ENCODE data around the gene PKN3.
A peak's percentile ranks its signal among the peaks of the same experiment; 100 is the strongest.
"Not testable (repeated sequence)": the region's sequence is repeated elsewhere in the genome, so short reads cannot be mapped to it uniquely, and the experiment has no call there.

The PKN3 gene

GRCh38 chr9:128657344-128657704, 45.0 kb upstream of the PKN3 start:
- Histone ChIP-seq H3K4me3 (ENCODE audit: severe bottlenecking) (peak overlapping the region; percentile 76), H3K27me3 (ENCODE audit: insufficient read depth, poor library complexity, severe bottlenecking) (no peaks in the 10 kb centered on the region), H3K9me3 (ENCODE audit: severe bottlenecking) (no peaks in the 10 kb centered on the region), H3K36me3 (ENCODE audit: low read depth) (no peaks in the 10 kb centered on the region), H3K27ac (ENCODE audit: poor library complexity, severe bottlenecking) (peak overlapping the region; percentile 76), H3K4me1 (ENCODE audit: insufficient read depth, poor library complexity, severe bottlenecking) (no peaks in the 10 kb centered on the region)
- no peak for ATAC-seq (ENCODE audit: low read depth)
- no peak for TF ChIP-seq CTCF (IDR thresholded peaks at IDR 0.05; ENCODE audit: poor library complexity, severe bottlenecking)
- DNase-seq (ENCODE audit: low spot score): no peak

GRCh38 chr9:128657796-128658195, 44.5 kb upstream of the PKN3 start:
- H3K4me3 ChIP-seq (ENCODE audit: severe bottlenecking): no peak overlapping the region
- no peaks in the 10 kb centered on the region for H3K9me3 ChIP-seq (ENCODE audit: severe bottlenecking)
- DNase-seq (ENCODE audit: low spot score) (no peak), ATAC-seq (ENCODE audit: low read depth) (no peak)
- no peak overlapping the region for H3K27ac ChIP-seq (ENCODE audit: poor library complexity, severe bottlenecking)
- no peaks in the 10 kb centered on the region for H3K36me3 ChIP-seq (ENCODE audit: low read depth)
- no peak for TF ChIP-seq CTCF (IDR thresholded peaks at IDR 0.05; ENCODE audit: poor library complexity, severe bottlenecking)
- H3K27me3 ChIP-seq (ENCODE audit: insufficient read depth, poor library complexity, severe bottlenecking): no peaks in the 10 kb centered on the region
- H3K4me1 ChIP-seq (ENCODE audit: insufficient read depth, poor library complexity, severe bottlenecking): no peaks in the 10 kb centered on the region

GRCh38 chr9:128666481-128666941, 35.8 kb upstream of the PKN3 start:
- H3K4me3 ChIP-seq (ENCODE audit: severe bottlenecking); H3K4me1 ChIP-seq (ENCODE audit: insufficient read depth, poor library complexity, severe bottlenecking); H3K36me3 ChIP-seq (ENCODE audit: low read depth); ATAC-seq (ENCODE audit: low read depth); H3K27me3 ChIP-seq (ENCODE audit: insufficient read depth, poor library complexity, severe bottlenecking); H3K9me3 ChIP-seq (ENCODE audit: severe bottlenecking); H3K27ac ChIP-seq (ENCODE audit: poor library complexity, severe bottlenecking); DNase-seq (ENCODE audit: low spot score): not testable (repeated sequence)

GRCh38 chr9:128669786-128670185, 32.5 kb upstream of the PKN3 start:
- no peak overlapping the region for H3K27ac ChIP-seq (ENCODE audit: poor library complexity, severe bottlenecking)
- no peaks in the 10 kb centered on the region for H3K36me3 ChIP-seq (ENCODE audit: low read depth)
- H3K9me3 ChIP-seq (ENCODE audit: severe bottlenecking): no peaks in the 10 kb centered on the region
- no peak for DNase-seq (ENCODE audit: low spot score)
- H3K4me3 ChIP-seq (ENCODE audit: severe bottlenecking): no peak overlapping the region
- no peaks in the 10 kb centered on the region for H3K27me3 ChIP-seq (ENCODE audit: insufficient read depth, poor library complexity, severe bottlenecking)
- H3K4me1 ChIP-seq (ENCODE audit: insufficient read depth, poor library complexity, severe bottlenecking): no peaks in the 10 kb centered on the region
- no peak for ATAC-seq (ENCODE audit: low read depth)
- TF ChIP-seq CTCF (IDR thresholded peaks at IDR 0.05; ENCODE audit: poor library complexity, severe bottlenecking): no peak

- ATAC-seq (ENCODE audit: low read depth) (no peak), DNase-seq (ENCODE audit: low spot score) (no peak)
- Histone ChIP-seq H3K27me3 (ENCODE audit: insufficient read depth, poor library complexity, severe bottlenecking) (no peaks in the 10 kb centered on the region), H3K4me3 (ENCODE audit: severe bottlenecking) (no peak overlapping the region), H3K4me1 (ENCODE audit: insufficient read depth, poor library complexity, severe bottlenecking) (no peaks in the 10 kb centered on the region), H3K27ac (ENCODE audit: poor library complexity, severe bottlenecking) (no peak overlapping the region), H3K36me3 (ENCODE audit: low read depth) (peaks cover 10% of the 10 kb centered on the region; the same call in 1 of the 2 replicates), H3K9me3 (ENCODE audit: severe bottlenecking) (no peaks in the 10 kb centered on the region)
- no peak for TF ChIP-seq CTCF (IDR thresholded peaks at IDR 0.05; ENCODE audit: poor library complexity, severe bottlenecking)
These were observed 26.9 kb upstream of the PKN3 start for GRCh38 chr9:128675382-128675781.
